Activated T-helper 2 cell treated with anti-CD3 and anti-CD28 coated beads, Interferon-gamma antibody, Interleukin-2, Interleukin-4, amounts not matched to agents 10 μg/mL and 5 μg/mL and 100 μg/mL, durations not matched to agents 14 hours and 24 hours and 36 hours (primary cell): ENCODE data around the gene ANAPC13. TPM values are rescaled to one million over a fixed set of nuclear protein-coding genes. Genes with fewer than 3 reads are reported as not detected.

ENCODE experiments used
- DNase-seq: peaks from one replicate; pipeline ENCODE4 v3.0.0; 2021; ENCODE audit warnings: low spot score
- H3K27ac Mint-ChIP-seq: one replicate; pipeline ENCODE4 v1.8.0; 2021; ENCODE audit warnings: mixed read lengths
- H3K27me3 Mint-ChIP-seq: one replicate; pipeline ENCODE4 v1.8.0; 2021; ENCODE audit warnings: low read depth, mixed read lengths
- H3K36me3 Mint-ChIP-seq: one replicate; pipeline ENCODE4 v1.8.0; 2021; ENCODE audit warnings: low read depth, mixed read lengths
- H3K4me1 Mint-ChIP-seq: one replicate; pipeline ENCODE4 v1.8.0; 2021; ENCODE audit warnings: low read depth, mixed read lengths
- H3K4me3 Mint-ChIP-seq: one replicate; pipeline ENCODE4 v1.8.0; 2021; ENCODE audit warnings: low read depth, mild to moderate bottlenecking, moderate library complexity, mixed read lengths
- H3K9me3 Mint-ChIP-seq: one replicate; pipeline ENCODE4 v1.8.0; 2021; ENCODE audit warnings: mixed read lengths
- intact Hi-C: fragments of 100-400 bp; cut with micrococcal nuclease; formaldehyde crosslinking; loops from one replicate; pipeline ENCODE4 v1.15.1; 2023
- total RNA-seq: library from RNA; stranded (reverse); gene quantifications from 2 replicates; pipeline ENCODE4 v1.2.3, GENCODE V29; 2022

The ANAPC13 gene
- total RNA-seq, 1 donor from 2014 or later = 27.3 TPM

- intact Hi-C loops = no loop called here
These were observed 7.8 kb downstream of the ANAPC13 start for GRCh38 chr3:134477938-134478337.

GRCh38 chr3:134477002-134477401 is 8.8 kb downstream of the ANAPC13 start:
- H3K4me3 Mint-ChIP-seq = no peak overlapping the region
- DNase-seq = no peak
- H3K27me3 Mint-ChIP-seq = no peaks in the 10 kb centered on the region
- no peaks in the 10 kb centered on the region for H3K9me3 Mint-ChIP-seq
- no peaks in the 10 kb centered on the region for H3K4me1 Mint-ChIP-seq
- no peak overlapping the region for H3K27ac Mint-ChIP-seq
- H3K36me3 Mint-ChIP-seq = peaks cover 36% of the 10 kb centered on the region
- intact Hi-C loops = no loop called here

More at GRCh38 chr3:134477938-134478337, 7.8 kb downstream of the ANAPC13 start:
- no peak for DNase-seq
- Mint-ChIP-seq H3K27me3 (no peaks in the 10 kb centered on the region), H3K4me1 (peaks cover 4% of the 10 kb centered on the region), H3K4me3 (no peak overlapping the region), H3K36me3 (peaks cover 43% of the 10 kb centered on the region), H3K9me3 (no peaks in the 10 kb centered on the region), H3K27ac (no peak overlapping the region)

GRCh38 chr3:134476306-134476705 is 9.5 kb downstream of the ANAPC13 start:
- no peaks in the 10 kb centered on the region for H3K4me1 Mint-ChIP-seq
- H3K36me3 Mint-ChIP-seq = peaks cover 34% of the 10 kb centered on the region
- DNase-seq = no peak
- H3K9me3 Mint-ChIP-seq = no peaks in the 10 kb centered on the region
- no peak overlapping the region for H3K4me3 Mint-ChIP-seq
- no peaks in the 10 kb centered on the region for H3K27me3 Mint-ChIP-seq
- intact Hi-C loops = no loop called here
- H3K27ac Mint-ChIP-seq = no peak overlapping the region

GRCh38 chr3:134474956-134475355 is 10.8 kb downstream of the ANAPC13 start:
- no peak for DNase-seq
- H3K27ac Mint-ChIP-seq = no peak overlapping the region

GRCh38 chr3:134473868-134474546 is 11.8 kb downstream of the ANAPC13 start:
- no peaks in the 10 kb centered on the region for H3K4me1 Mint-ChIP-seq
- no peak overlapping the region for H3K27ac Mint-ChIP-seq
- H3K4me3 Mint-ChIP-seq = no peak overlapping the region
- no peaks in the 10 kb centered on the region for H3K27me3 Mint-ChIP-seq
- H3K36me3 Mint-ChIP-seq = peaks cover 22% of the 10 kb centered on the region
- intact Hi-C loops = loop anchor here (1.0 kb wide), 3 partner anchors 166 to 277 kb away; no protein-coding TSS in a partner anchor
- H3K9me3 Mint-ChIP-seq = no peaks in the 10 kb centered on the region
- DNase-seq = peak; percentile 59

More at GRCh38 chr3:134474956-134475355, 10.8 kb downstream of the ANAPC13 start:
- Mint-ChIP-seq H3K4me3 (no peak overlapping the region), H3K9me3 (no peaks in the 10 kb centered on the region), H3K36me3 (peaks cover 22% of the 10 kb centered on the region), H3K27me3 (no peaks in the 10 kb centered on the region), H3K4me1 (no peaks in the 10 kb centered on the region)
- intact Hi-C loops = loop anchor here (1.0 kb wide), 3 partner anchors 167 to 278 kb away; no protein-coding TSS in a partner anchor

- intact Hi-C loops = no loop called here
- Mint-ChIP-seq H3K9me3 (no peaks in the 10 kb centered on the region), H3K27ac (no peak overlapping the region), H3K4me3 (no peak overlapping the region), H3K4me1 (no peaks in the 10 kb centered on the region), H3K36me3 (peaks cover 11% of the 10 kb centered on the region), H3K27me3 (no peaks in the 10 kb centered on the region)
- DNase-seq = no peak
These were observed 13.0 kb downstream of the ANAPC13 start for GRCh38 chr3:134472831-134473230.

- H3K4me3 Mint-ChIP-seq = no peak overlapping the region
- H3K27me3 Mint-ChIP-seq = no peaks in the 10 kb centered on the region
- H3K9me3 Mint-ChIP-seq = no peaks in the 10 kb centered on the region
- no peak overlapping the region for H3K27ac Mint-ChIP-seq
- DNase-seq = no peak
- peaks cover 3% of the 10 kb centered on the region for H3K36me3 Mint-ChIP-seq
- H3K4me1 Mint-ChIP-seq = no peaks in the 10 kb centered on the region
- intact Hi-C loops = no loop called here
These were observed 14.1 kb downstream of the ANAPC13 start for GRCh38 chr3:134471521-134472193.

- no peak for DNase-seq
- H3K27ac Mint-ChIP-seq = no peak overlapping the region
- H3K36me3 Mint-ChIP-seq = no peaks in the 10 kb centered on the region
- no peaks in the 10 kb centered on the region for H3K4me1 Mint-ChIP-seq
- intact Hi-C loops = no loop called here
- H3K27me3 Mint-ChIP-seq = no peaks in the 10 kb centered on the region
- no peaks in the 10 kb centered on the region for H3K9me3 Mint-ChIP-seq
- no peak overlapping the region for H3K4me3 Mint-ChIP-seq
These were observed 17.3 kb downstream of the ANAPC13 start for GRCh38 chr3:134468519-134468918.

- intact Hi-C loops = no loop called here
- H3K4me1 Mint-ChIP-seq = no peaks in the 10 kb centered on the region
- H3K27ac Mint-ChIP-seq = no peak overlapping the region
- no peaks in the 10 kb centered on the region for H3K36me3 Mint-ChIP-seq
- H3K27me3 Mint-ChIP-seq = peaks cover 6% of the 10 kb centered on the region
- DNase-seq = no peak
- no peaks in the 10 kb centered on the region for H3K9me3 Mint-ChIP-seq
- no peak overlapping the region for H3K4me3 Mint-ChIP-seq
These were observed 19.5 kb downstream of the ANAPC13 start for GRCh38 chr3:134466331-134466730.

- H3K4me3 Mint-ChIP-seq = no peak overlapping the region
- H3K36me3 Mint-ChIP-seq = no peaks in the 10 kb centered on the region
- no peak overlapping the region for H3K27ac Mint-ChIP-seq
- peaks cover 9% of the 10 kb centered on the region for H3K27me3 Mint-ChIP-seq
- no peak for DNase-seq
- intact Hi-C loops = no loop called here
- no peaks in the 10 kb centered on the region for H3K4me1 Mint-ChIP-seq
- no peaks in the 10 kb centered on the region for H3K9me3 Mint-ChIP-seq
These were observed 21.0 kb downstream of the ANAPC13 start for GRCh38 chr3:134464689-134465365.

GRCh38 chr3:134464064-134464688 is 21.6 kb downstream of the ANAPC13 start:
- Mint-ChIP-seq H3K27ac (no peak overlapping the region), H3K27me3 (peaks cover 9% of the 10 kb centered on the region), H3K36me3 (no peaks in the 10 kb centered on the region), H3K4me3 (no peak overlapping the region), H3K4me1 (no peaks in the 10 kb centered on the region), H3K9me3 (no peaks in the 10 kb centered on the region)
- DNase-seq = no peak
- intact Hi-C loops = no loop called here

- Mint-ChIP-seq H3K9me3 (no peaks in the 10 kb centered on the region), H3K36me3 (no peaks in the 10 kb centered on the region), H3K4me1 (no peaks in the 10 kb centered on the region), H3K27ac (no peak overlapping the region), H3K27me3 (peaks cover 9% of the 10 kb centered on the region), H3K4me3 (no peak overlapping the region)
- DNase-seq = no peak
- intact Hi-C loops = no loop called here
These were observed 22.1 kb downstream of the ANAPC13 start for GRCh38 chr3:134463676-134464063.
